GM12801 (cell line): Measurements from ENCODE around the gene CACNA1B.

Experiments used
- TF ChIP-seq, protein P1 (sequence below): IDR thresholded peaks from one replicate; pipeline ENCODE4 v1.5.1; 2011; ENCODE audit warnings: control low read depth; ENCODE audit not compliant: insufficient read length; ENCODE audit errors: extremely low read depth

Gene CACNA1B

DNA sequence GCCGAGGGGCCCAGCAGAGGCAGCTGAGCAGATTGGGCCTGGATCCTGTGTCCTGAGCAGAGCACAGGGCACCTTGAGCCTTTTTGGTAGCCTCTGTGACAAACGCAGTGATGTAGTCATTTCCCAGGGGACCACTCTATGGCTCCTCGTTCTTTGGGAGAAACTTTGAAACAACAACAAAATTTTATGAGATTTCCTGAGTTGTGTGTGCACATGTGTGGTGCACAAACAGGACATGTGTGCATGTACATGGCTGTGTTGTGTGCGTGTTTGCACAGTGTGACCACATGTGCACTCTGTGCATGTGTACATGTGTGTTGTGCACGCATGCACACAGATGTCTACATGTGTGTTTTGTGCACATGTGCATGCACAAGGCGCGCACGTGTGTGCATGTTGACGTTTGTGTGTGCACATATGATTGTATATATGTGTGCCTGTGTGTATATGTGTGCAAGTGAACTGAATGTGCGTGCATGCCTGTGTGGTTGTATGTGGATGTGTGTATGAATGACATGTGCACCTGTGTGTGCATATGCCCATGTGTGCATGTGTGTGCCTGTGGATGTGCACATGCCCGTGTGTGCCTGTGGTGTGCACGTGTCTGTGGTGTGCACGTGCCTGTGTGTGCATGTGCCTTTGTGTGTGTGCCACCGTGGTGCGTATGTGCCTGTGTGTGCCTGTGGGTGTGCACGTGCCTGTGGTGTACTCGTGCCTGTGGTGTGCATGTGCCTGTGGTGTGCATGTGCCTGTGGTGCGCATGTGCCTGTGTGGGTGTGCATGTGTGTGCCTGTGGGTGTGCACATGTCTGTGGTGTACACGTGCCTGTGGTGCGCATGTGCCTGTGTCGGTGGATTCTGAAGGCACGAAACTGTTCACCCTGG, 221.6 kb downstream of the CACNA1B start:
- TF ChIP-seq, protein P1, sequence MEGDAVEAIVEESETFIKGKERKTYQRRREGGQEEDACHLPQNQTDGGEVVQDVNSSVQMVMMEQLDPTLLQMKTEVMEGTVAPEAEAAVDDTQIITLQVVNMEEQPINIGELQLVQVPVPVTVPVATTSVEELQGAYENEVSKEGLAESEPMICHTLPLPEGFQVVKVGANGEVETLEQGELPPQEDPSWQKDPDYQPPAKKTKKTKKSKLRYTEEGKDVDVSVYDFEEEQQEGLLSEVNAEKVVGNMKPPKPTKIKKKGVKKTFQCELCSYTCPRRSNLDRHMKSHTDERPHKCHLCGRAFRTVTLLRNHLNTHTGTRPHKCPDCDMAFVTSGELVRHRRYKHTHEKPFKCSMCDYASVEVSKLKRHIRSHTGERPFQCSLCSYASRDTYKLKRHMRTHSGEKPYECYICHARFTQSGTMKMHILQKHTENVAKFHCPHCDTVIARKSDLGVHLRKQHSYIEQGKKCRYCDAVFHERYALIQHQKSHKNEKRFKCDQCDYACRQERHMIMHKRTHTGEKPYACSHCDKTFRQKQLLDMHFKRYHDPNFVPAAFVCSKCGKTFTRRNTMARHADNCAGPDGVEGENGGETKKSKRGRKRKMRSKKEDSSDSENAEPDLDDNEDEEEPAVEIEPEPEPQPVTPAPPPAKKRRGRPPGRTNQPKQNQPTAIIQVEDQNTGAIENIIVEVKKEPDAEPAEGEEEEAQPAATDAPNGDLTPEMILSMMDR = no peak

DNA sequence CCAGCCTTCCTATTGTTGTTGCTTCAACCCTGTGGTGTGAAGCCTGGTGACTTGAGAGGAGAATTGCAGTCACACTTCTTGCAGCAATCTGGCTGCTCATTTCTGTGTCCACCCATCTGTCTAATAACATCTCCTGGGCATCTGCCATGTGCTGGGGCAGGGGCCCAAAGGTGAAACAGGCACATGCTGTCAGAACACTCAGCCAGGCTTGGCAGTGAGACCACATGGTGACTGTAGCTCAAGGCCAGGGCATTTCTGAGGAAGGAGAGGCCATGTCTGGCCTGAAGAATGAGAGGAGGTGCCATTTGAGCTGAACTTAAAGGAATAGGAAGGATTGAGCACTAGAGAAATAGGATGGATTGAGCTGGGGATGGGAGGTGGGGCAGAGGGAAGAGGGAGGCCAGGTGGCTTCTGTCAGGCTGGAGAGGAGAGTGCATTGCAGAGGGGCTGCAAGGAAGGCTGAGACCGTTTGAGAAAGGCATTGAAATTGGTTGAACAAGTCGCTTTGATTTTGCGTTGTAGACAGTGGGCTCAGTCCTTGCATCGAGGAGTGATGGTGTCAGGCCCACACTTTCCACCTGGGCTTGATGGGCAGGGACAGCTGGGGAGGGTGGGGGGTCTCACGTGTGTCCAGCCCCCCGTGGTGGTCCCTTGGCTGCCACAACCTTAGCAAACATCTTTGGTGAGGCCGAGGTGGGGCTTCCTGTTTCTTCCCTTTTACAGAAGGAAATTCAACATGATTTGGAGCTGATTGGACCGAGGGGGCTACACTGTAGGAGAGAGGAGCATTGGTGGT, 222.4 kb downstream of the CACNA1B start:
- TF ChIP-seq, protein P1 = no peak

DNA sequence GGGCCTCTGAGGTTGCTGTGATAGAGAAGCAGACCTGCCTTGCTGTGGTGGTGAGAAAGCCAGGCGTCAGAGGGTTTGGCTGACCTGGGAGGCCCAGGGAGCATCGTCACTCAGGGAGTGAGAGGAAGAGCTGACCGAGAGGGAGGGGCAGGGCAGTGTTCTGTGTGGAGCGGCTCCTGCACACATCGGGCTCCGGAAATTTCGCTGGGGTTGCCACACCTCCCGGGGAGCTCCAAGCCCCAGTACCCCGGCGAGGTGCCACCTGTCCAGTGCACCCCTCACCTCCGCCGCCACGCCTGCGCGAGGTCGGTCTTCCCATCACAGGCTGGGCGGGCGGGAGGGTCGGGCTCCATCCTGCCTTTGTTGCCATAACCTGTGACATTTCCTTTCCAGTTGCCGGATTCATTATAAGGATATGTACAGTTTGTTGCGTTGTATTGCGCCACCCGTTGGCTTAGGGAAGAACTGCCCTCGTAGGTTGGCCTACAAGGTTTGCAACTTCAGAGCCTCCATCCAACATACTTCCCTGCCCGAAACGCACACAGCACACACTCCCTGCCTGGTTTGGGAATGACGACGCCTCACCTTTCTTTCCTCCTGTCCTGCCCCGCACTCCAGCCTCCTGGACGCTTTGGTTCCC, 223.2 kb downstream of the CACNA1B start:
- TF ChIP-seq, protein P1 = no peak

DNA sequence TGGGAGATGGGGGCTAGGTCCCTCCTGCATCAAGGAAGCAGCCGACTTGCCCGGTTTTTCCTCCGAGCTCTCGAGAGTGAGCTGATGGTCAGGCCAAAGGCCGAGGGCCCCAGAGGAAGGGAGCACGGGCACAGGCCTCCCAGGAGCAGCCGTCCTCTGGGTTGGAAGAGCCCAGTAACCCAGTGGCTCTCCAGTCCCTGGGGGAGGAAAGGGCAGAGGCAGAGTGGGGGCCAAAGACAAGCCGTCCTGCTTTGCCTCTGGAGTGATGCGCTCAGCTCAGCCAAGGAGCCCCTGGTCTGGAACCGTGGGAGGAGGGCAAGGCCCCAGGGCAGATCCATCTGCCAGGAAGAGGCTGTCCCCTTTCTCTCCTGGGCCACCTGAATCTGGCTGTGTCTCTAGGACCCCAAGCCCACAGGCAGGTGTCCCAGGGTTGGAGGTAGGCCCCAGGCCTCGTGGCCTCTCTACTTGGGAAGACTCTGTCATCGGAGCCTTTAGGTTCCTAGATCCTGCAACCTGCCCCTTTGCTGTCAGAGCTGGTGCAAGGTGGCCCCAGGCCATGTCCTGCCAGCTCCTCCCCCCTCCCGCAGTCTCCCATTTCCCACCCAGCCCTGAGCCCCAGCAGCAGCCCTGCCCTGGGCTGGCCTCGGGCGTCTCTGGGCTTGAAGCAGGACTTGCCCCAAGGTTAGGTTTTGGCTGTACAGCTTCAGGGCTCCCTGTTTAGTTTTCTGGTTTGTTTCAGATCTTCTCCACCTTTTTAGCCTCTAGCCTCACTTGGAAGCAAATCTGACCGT, 224.1 kb downstream of the CACNA1B start:
- TF ChIP-seq, protein P1 = no peak

DNA sequence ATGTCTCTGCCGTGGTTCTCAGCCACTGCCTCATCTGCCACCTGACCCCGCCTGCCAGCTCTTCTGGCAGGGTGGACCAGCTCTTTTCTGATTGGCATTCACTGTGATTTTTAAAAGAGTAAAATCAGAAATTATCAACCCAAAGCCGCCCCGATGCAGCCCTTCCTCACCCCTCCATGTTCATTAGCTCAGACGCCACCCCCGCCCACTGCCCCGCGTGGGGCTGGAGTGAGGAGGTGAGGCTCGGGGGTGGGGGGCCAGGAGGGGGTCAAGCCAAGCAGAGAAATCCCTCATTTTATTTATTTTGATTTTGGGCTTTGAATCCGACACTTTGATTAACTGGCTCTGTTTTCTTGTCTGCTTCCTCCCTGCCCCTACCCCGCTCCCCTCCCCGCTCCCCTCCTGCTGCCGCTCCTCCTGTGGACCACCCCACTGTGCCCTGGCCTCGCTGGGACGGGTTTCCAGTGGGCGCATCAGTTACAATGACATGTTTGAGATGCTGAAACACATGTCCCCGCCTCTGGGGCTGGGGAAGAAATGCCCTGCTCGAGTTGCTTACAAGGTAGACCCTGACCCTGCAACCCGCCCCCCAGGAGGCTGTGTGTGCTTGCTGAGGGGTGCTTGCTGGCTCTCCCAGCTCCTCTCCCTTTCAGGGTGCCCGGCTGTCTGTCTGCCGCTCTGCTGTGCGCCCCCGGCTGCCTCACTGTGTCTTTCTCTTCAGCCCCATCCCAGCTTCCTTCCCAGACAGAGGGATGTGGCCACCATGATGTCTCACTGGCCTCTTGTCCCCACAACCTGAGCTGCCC, 224.9 kb downstream of the CACNA1B start:
- TF ChIP-seq, protein P1 = no peak

DNA sequence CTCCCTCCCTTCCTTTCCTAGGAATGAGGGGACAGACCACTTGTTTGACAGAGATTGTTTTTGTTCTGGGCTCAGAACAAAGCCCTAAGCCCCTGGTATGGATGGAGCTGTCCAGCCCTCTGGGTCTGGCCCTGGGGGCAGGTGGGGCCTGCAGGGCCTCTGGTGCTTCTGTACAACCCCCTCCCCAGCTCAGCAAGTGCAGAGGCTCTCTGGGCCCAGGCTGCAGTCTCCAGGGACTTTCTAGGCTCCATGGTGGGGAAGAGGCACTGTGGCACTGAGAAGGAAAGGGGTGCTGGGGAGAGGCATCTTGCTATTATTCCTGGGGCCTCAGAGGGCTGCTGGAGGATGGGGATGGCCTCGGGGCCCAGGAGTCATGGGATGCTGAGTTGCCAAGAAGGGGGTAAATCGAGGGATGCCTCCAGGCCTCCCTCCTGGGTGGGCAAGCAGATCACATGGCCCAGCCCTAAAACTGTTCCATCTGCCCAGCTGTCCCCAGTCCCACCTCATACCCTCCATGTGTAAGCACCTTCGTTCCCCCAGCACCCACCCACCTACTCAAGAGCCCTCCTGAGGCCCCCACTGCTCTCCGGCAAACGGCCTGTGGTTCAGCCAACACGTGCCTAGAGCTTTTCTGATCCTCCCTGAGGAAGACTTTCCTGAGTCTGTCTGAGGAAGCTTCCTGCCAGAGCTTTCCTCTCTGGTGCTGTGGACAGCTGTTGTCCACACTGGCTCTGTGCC, 225.7 kb downstream of the CACNA1B start:
- TF ChIP-seq, protein P1 = no peak
